T-cell (primary cell): ENCODE data around the gene RPL4. TPM values are rescaled to one million over a fixed set of nuclear protein-coding genes. Genes with fewer than 3 reads are reported as not detected.

ENCODE experiments used
- ATAC-seq, 4 experiments: fragments of 200-7000 bp in 3 of 4; fragments of 150-1000 bp in 1 of 4; cut with Tn5 transposase; replicated peaks in 1 of 4; 1 replicate in 3 of 4; 2 replicates in 1 of 4; pipeline ENCODE4 v1.10.0; 2021; ENCODE audit warnings: moderate library complexity in 3 of 4, mild to moderate bottlenecking in 2 of 4, moderate number of reproducible peaks in 1 of 4
- CTCF ChIA-PET, 2 donors: fragments of 300-600 bp; sonication (Branson Sonifier 250); formaldehyde crosslinking; loops; one replicate each; lab custom pipeline; 2022; ENCODE audit warnings: antibody characterized with exemption in 2 of 2; lab: Charles Lee
- POLR2A ChIA-PET, 2 donors: fragments of 300-600 bp; sonication (Branson Sonifier 250); formaldehyde crosslinking; loops; one replicate each; lab custom pipeline; 2022; ENCODE audit warnings: antibody characterized with exemption in 2 of 2; lab: Charles Lee
- DNase-seq, 35 experiments: peaks; one replicate each; pipeline versions ENCODE4 v3.0.0 to v3.0.0-alpha.2; 2013 to 2023
- H3K27ac ChIP-seq: one replicate; pipeline ENCODE4 v1.5.1; 2013; ENCODE audit warnings: low read length
- H3K27me3 ChIP-seq, 2 experiments: replicated peaks in 1 of 2; 1 replicate in 1 of 2; 2 replicates in 1 of 2; pipeline versions ENCODE4 v1.6.1 to v1.7.0; 2013; ENCODE audit warnings: low read length in 1 of 2, mixed read lengths in 1 of 2; ENCODE audit not compliant: control insufficient read depth in 2 of 2, insufficient read depth in 2 of 2; ENCODE audit errors: extremely low read depth in 1 of 2
- H3K36me3 ChIP-seq, 2 donors: 1 replicate in 1 of 2; 2 replicates in 1 of 2; pipeline versions ENCODE4 v1.6.1 to v1.7.0; 2013; ENCODE audit warnings: low read length in 1 of 2; ENCODE audit not compliant: control insufficient read depth in 2 of 2, insufficient read depth in 1 of 2; ENCODE audit errors: extremely low read depth in 1 of 2
- H3K4me1 ChIP-seq, 2 experiments: 1 replicate in 1 of 2; 2 replicates in 1 of 2; pipeline versions ENCODE4 v1.6.1 to v1.7.0; 2013; ENCODE audit warnings: low read length in 2 of 2, mixed read lengths in 1 of 2; ENCODE audit not compliant: insufficient read depth in 2 of 2, control insufficient read depth in 1 of 2; ENCODE audit errors: extremely low read depth in 1 of 2
- H3K4me3 ChIP-seq, 2 donors: 1 replicate in 1 of 2; 2 replicates in 1 of 2; pipeline versions ENCODE4 v1.5.1 to v1.7.0; 2013; ENCODE audit warnings: mild to moderate bottlenecking in 2 of 2, low read length in 1 of 2, moderate library complexity in 1 of 2; ENCODE audit not compliant: control insufficient read depth in 1 of 2; ENCODE audit errors: extremely low read depth in 1 of 2
- H3K9me3 ChIP-seq: 2 replicates; pipeline ENCODE4 v1.7.0; 2013
- H3K27ac Mint-ChIP-seq, 2 donors: one replicate each; pipeline ENCODE4 v1.8.0; 2020 to 2021; ENCODE audit warnings: mild to moderate bottlenecking in 2 of 2, mixed read lengths in 2 of 2
- H3K27me3 Mint-ChIP-seq, 2 donors: one replicate each; pipeline ENCODE4 v1.8.0; 2021 to 2022; ENCODE audit warnings: mixed read lengths in 2 of 2
- H3K36me3 Mint-ChIP-seq: one replicate; pipeline ENCODE4 v1.8.0; 2021; ENCODE audit warnings: mixed read lengths
- H3K4me1 Mint-ChIP-seq, 3 donors: one replicate each; pipeline ENCODE4 v1.8.0; 2020 to 2022; ENCODE audit warnings: mixed read lengths in 3 of 3, mild to moderate bottlenecking in 1 of 3
- H3K4me3 Mint-ChIP-seq, 3 donors: one replicate each; pipeline ENCODE4 v1.8.0; 2020 to 2022; ENCODE audit warnings: mild to moderate bottlenecking in 3 of 3, mixed read lengths in 3 of 3, moderate library complexity in 3 of 3
- H3K9me3 Mint-ChIP-seq, 3 donors: one replicate each; pipeline ENCODE4 v1.8.0; 2020 to 2022; ENCODE audit warnings: mixed read lengths in 3 of 3
- WGBS: methylation state at CpG from one replicate; pipeline ENCODE4 v1.1.5; 2013; ENCODE audit warnings: missing lambda C conversion rate; ENCODE audit not compliant: insufficient coverage; 5-methylcytosine and 5-hydroxymethylcytosine counted together
- total RNA-seq, 35 experiments: library from RNA in 6 of 35; stranded (reverse) in 6 of 35; fragments of 120-200 nt in 1 of 35; gene quantifications; one replicate each; pipeline versions ENCODE4 v1.2.1 to v1.2.4 and lab custom pipeline; 2013 to 2026

RPL4 gene
- total RNA-seq, 5 donors from 2014 or later (not counting 1 experiment from before 2014, with no cell fraction given): 3,314 to 3,887 (median 3,346) TPM

DNA sequence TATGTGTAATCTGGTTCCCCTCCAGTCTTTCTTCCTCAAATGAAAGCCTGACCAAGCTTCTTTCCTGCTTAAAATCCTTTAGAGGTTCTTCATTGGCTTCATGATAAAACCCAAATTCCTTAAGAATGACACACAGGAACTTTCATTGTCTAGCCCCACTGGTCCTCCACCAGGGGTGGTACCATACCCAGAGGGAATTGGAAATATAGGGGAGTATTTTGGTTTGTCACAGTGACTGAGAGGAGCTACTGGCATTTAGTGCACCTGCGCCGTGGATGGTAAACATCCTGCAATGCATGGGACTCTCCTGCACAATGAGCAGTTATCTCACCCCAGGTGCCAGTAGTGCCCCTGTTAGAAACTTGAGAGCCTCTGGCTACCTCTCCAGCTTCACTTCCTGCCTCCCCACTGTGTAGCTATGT lies 11.3 kb upstream of the RPL4 start:
- no peak overlapping the region for H3K27ac ChIP-seq
- Mint-ChIP-seq H3K36me3 (peaks cover 27% of the 10 kb centered on the region), H3K27ac (no peak overlapping the region), H3K27me3 (no peaks in the 10 kb centered on the region), H3K9me3 (no peaks in the 10 kb centered on the region), H3K4me1 (no peaks in the 10 kb centered on the region), H3K4me3 (no peak overlapping the region)
- peaks cover 0 to 5% of the 10 kb centered on the region in 2 donors for H3K36me3 ChIP-seq
- ChIA-PET POLR2A (no interaction called here), CTCF (no interaction called here)
- WGBS: 100% methylated on average over 2 of the region's 2 CpGs
- DNase-seq (no peak), ATAC-seq (no peak)
- no peaks in the 10 kb centered on the region for H3K27me3 ChIP-seq
- no peak overlapping the region for H3K4me3 ChIP-seq
- no peaks in the 10 kb centered on the region for H3K4me1 ChIP-seq
- H3K9me3 ChIP-seq: no peaks in the 10 kb centered on the region

DNA sequence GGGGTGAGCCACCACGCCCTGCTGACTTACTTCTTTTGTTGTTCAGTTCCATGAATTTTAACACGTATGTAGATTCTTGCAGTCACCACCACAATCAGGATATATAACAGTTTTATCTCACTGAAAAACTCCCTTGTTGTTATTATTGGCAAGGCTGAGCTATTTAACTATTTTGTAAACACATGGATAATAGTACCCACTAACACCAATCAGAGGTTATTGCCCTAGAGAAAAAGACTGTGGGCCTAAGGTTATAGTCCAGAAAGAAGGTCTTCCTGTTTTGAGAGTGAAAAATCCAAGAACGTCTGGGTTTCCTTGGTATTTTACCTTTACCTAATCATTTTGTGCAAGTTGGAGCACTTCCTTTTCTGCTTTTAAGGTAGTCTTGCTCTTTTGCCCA lies 9.9 kb upstream of the RPL4 start:
- CTCF ChIA-PET: no interaction called here
- no CpG with 5 or more reads among the region's 3 CpGs for WGBS

DNA sequence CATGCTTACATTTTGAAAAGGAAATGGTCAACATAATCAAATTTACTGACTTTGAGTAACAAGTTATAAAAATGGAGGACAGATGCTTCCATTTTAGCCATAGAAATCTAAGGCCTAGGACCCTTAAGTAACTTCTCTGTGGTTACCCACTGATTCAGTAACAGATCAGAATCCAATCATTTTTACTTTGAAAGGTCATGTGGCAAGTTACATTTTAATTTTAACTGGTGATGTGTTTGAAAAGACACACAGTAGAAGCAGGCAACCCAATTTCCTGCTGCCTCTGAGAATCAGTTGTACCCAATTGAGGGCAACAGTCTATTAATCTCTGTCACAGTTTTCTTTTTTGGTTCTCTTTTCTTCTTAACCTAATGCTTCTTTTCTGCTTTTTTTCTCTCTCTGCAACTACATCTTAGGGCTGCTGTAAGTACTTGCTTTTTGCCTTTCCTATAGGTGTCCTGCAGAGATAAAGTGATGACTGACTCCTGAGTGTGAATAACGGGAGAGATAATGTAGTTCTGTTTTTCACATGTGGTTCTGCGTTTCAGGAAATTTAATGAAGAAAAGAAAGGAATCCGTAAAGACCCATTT lies 3.7 kb upstream of the RPL4 start:
- H3K4me3 ChIP-seq: no peak overlapping the region
- H3K27me3 ChIP-seq: no peaks in the 10 kb centered on the region
- Mint-ChIP-seq H3K4me1 (peaks cover 21 to 28% (median 24%) of the 10 kb centered on the region in 3 donors), H3K9me3 (no peaks in the 10 kb centered on the region), H3K4me3 (no peak overlapping the region), H3K36me3 (peaks cover 7% of the 10 kb centered on the region), H3K27ac (no peak overlapping the region), H3K27me3 (no peaks in the 10 kb centered on the region)
- H3K27ac ChIP-seq: no peak overlapping the region
- H3K36me3 ChIP-seq: no peaks in the 10 kb centered on the region
- WGBS: no CpG with 5 or more reads among the region's 3 CpGs
- POLR2A ChIA-PET: no interaction called here
- H3K4me1 ChIP-seq: peaks cover 13% of the 10 kb centered on the region in 2 experiments
- no peak for ATAC-seq
- no peak for DNase-seq
- CTCF ChIA-PET: interaction anchor here in 1 of 2 donors (0.7 kb wide), 1 partner anchor 52 kb away, joined by 3 read pairs; no protein-coding TSS in a partner anchor
- H3K9me3 ChIP-seq: no peaks in the 10 kb centered on the region

More for the DNA sequence above, 9.9 kb upstream of the RPL4 start:
- no peaks in the 10 kb centered on the region for H3K4me1 ChIP-seq
- H3K4me3 Mint-ChIP-seq: no peak overlapping the region
- H3K27me3 ChIP-seq: no peaks in the 10 kb centered on the region
- no peak overlapping the region for H3K4me3 ChIP-seq
- ATAC-seq (no peak), DNase-seq (no peak)
- H3K36me3 ChIP-seq: peaks cover 0 to 2% of the 10 kb centered on the region in 2 donors
- H3K27ac Mint-ChIP-seq: no peak overlapping the region
- H3K27me3 Mint-ChIP-seq: no peaks in the 10 kb centered on the region
- H3K27ac ChIP-seq: no peak overlapping the region
- no peaks in the 10 kb centered on the region for H3K4me1 Mint-ChIP-seq
- H3K9me3 ChIP-seq: no peaks in the 10 kb centered on the region
- no peaks in the 10 kb centered on the region for H3K9me3 Mint-ChIP-seq
- H3K36me3 Mint-ChIP-seq: peaks cover 27% of the 10 kb centered on the region
- POLR2A ChIA-PET: no interaction called here

DNA sequence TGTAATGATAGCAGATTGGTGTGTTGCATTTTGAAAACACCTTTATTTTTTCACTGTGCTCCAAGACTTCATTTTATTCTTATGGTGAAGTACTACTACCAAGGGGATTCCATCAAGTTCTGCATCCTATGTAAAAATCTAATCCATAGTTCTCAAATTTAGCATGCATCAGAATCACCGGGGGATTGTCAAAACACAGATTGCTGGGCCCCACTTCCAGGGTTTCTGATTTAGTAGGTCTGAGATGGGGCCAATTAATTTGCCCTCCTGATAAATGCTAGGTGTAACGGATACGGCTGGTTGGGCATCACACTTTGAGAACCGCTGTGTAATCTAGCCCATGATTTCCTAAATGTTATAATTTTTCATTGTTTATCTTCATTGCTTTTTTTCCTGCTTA lies 1.2 kb upstream of the RPL4 start:
- Histone ChIP-seq H3K27me3 (no peaks in the 10 kb centered on the region), H3K9me3 (no peaks in the 10 kb centered on the region), H3K4me1 (peaks cover 23 to 25% of the 10 kb centered on the region in 2 experiments), H3K27ac (peak overlapping the region; percentile 86), H3K36me3 (peaks cover 0 to 24% of the 10 kb centered on the region in 2 donors), H3K4me3 (peak overlapping the region; percentile 88 to 99)
- Mint-ChIP-seq H3K4me3 (peak overlapping the region; percentile 91 to 100 (median 99)), H3K36me3 (peaks cover 23% of the 10 kb centered on the region), H3K27me3 (no peaks in the 10 kb centered on the region), H3K4me1 (peaks cover 40 to 48% (median 44%) of the 10 kb centered on the region in 3 donors), H3K27ac (peak overlapping the region; percentile 98), H3K9me3 (no peaks in the 10 kb centered on the region)
- DNase-seq (no peak), ATAC-seq (no peak)
- WGBS: 46% methylated on average over 3 of the region's 4 CpGs
- ChIA-PET POLR2A (interaction anchor here in 1 of 2 donors (0.9 kb wide), 1 partner anchor 204 kb away, joined by 3 read pairs; no protein-coding TSS in a partner anchor), CTCF (interaction anchor here in 1 of 2 donors (1.9 kb wide), 1 partner anchor 118 kb away, joined by 5 read pairs; the partner anchor contains the start of gene MAP2K1)

DNA sequence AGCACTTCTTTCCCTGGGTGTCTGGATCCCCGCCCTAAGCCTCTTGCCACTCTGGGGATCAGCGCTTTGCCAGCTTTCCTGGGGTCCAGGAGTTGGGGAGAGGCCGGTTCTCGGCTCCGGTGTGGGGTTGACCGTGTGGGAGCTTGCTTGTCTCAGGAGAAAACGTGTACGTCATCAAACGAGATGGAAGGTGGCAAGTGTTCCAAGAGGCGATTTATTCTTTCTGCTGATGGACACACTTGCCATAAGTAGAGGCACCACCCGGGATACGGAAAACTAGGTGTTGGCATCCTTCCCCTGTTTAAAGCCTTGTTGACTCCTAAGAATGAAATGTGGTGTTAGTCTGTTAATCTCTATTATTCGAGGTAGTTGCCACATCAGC lies 766 bp upstream of the RPL4 start:
- Mint-ChIP-seq H3K27ac (peak overlapping the region; percentile 98), H3K36me3 (peaks cover 26% of the 10 kb centered on the region), H3K9me3 (no peaks in the 10 kb centered on the region), H3K4me1 (peaks cover 41 to 49% (median 45%) of the 10 kb centered on the region in 3 donors), H3K27me3 (no peaks in the 10 kb centered on the region), H3K4me3 (peak overlapping the region; percentile 91 to 100 (median 99))
- Histone ChIP-seq H3K27me3 (no peaks in the 10 kb centered on the region), H3K4me1 (peaks cover 23 to 25% of the 10 kb centered on the region in 2 experiments), H3K9me3 (no peaks in the 10 kb centered on the region), H3K27ac (peak overlapping the region; percentile 86), H3K36me3 (peaks cover 0 to 28% of the 10 kb centered on the region in 2 donors), H3K4me3 (peak overlapping the region; percentile 88 to 99)
- no peak for DNase-seq
- no peak for ATAC-seq
- POLR2A ChIA-PET: interaction anchor here in 1 of 2 donors (0.6 to 0.9 kb wide), 4 partner anchors 11 to 1787 kb away, joined by 3 to 7 read pairs (median 3); no protein-coding TSS in a partner anchor
- WGBS: 0% methylated on average over 9 of the region's 13 CpGs
- CTCF ChIA-PET: interaction anchor here in 1 of 2 donors (1.9 kb wide), 1 partner anchor 118 kb away, joined by 5 read pairs; the partner anchor contains the start of gene MAP2K1

DNA sequence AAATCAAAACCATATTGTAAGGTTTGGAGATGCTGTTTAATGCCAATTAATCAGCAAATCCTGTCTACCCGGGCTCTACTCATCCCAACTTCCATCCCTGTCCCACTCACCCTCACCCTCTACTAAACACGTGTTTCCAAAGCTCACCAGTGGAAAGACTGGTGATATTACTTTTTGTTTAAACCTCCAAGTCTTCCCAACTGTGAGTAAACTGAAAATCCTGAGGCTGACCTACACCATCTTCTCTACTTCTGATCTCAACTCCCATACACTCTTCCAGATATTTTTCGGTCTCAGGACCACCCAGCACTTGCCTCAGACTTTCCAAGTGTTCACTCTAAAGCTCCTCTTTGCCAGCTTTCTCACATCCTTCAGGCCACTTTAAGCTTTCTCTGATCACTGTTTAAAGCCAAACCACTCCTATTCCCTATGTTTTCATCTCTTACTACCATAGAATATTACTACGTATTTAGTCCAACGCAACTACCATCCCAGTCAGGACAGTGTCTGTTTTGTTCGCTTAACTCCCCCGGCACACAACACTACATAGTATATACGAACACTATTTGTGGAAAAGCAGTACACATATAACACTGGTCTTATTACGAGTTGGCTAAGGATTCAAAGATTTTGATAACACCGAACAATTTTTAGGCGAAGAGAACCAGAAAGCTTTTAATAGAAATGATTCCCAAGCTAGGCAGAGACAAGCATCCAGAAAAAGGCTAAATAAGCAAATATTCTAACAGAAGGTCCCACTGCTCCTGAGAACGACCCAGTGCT lies 684 bp downstream of the RPL4 start:
- DNase-seq: no peak
- Histone ChIP-seq H3K27me3 (no peaks in the 10 kb centered on the region), H3K9me3 (no peaks in the 10 kb centered on the region), H3K4me1 (peaks cover 23 to 25% of the 10 kb centered on the region in 2 experiments), H3K36me3 (peaks cover 0 to 43% of the 10 kb centered on the region in 2 donors), H3K27ac (peak overlapping the region; percentile 86), H3K4me3 (peak overlapping the region; percentile 88 to 99)
- Mint-ChIP-seq H3K4me1 (peaks cover 52 to 54% (median 52%) of the 10 kb centered on the region in 3 donors), H3K27ac (peak overlapping the region; percentile 98), H3K36me3 (peaks cover 34% of the 10 kb centered on the region), H3K9me3 (no peaks in the 10 kb centered on the region), H3K4me3 (peak overlapping the region; percentile 91 to 100 (median 99)), H3K27me3 (no peaks in the 10 kb centered on the region)
- POLR2A ChIA-PET: interaction anchor here (0.5 to 1.2 kb wide), 5 partner anchors 32 to 152 kb away, joined by 3 to 16 read pairs (median 4); no protein-coding TSS in a partner anchor
- ATAC-seq: no peak
- CTCF ChIA-PET: interaction anchor here in 1 of 2 donors (0.6 kb wide), 1 partner anchor 64 kb away, joined by 4 read pairs; no protein-coding TSS in a partner anchor
- WGBS: 0% methylated on average over 4 of the region's 12 CpGs
